Measurements from ENCODE around the gene SLC32A1. TPM values are rescaled to one million over a fixed set of nuclear protein-coding genes. Genes with fewer than 3 reads are reported as not detected.

The SLC32A1 gene
- total and polyA plus RNA-seq, 2 of the 13 experiments (the other 11 are each of a cell fraction or from before 2014, with no cell fraction given): not detected

- TF ChIP-seq NFRKB (IDR thresholded peaks at IDR 0.05) (no peak), TIGD3 (CRISPR knock-in tag; IDR thresholded peaks at IDR 0.05; ENCODE audit: borderline replicate concordance) (no peak), RELA (CRISPR knock-in tag; IDR thresholded peaks at IDR 0.05) (no peak), ZSCAN9 (CRISPR knock-in tag; IDR thresholded peaks at IDR 0.05; ENCODE audit: borderline replicate concordance) (no peak), ZNF710 (CRISPR knock-in tag; IDR thresholded peaks at IDR 0.05; ENCODE audit: borderline replicate concordance) (no peak), ZHX2 (IDR thresholded peaks at IDR 0.05; ENCODE audit: low read depth) (no peak), ZHX2 (CRISPR knock-in tag; IDR thresholded peaks at IDR 0.05; ENCODE audit: borderline replicate concordance) (no peak)
Measured at GRCh38 chr20:38685271-38685670, 39.0 kb upstream of the SLC32A1 start (continued).
